Activated naive CD4-positive, alpha-beta T cell treated with anti-CD3 and anti-CD28 coated beads, Interleukin-2, amount 50 U/mL, for 72 hours (primary cell): ENCODE measurements around the gene DGKB. TPM values are rescaled to one million over a fixed set of nuclear protein-coding genes. Genes with fewer than 3 reads are reported as not detected.

Experiments used
- ATAC-seq, 2 donors: fragments of 150-1000 bp; cut with Tn5 transposase; 2 replicates each; pipeline ENCODE4 v1.10.0; 2021; ENCODE audit warnings: mild to moderate bottlenecking in 2 of 2, moderate library complexity in 2 of 2
- DNase-seq, 2 donors: peaks; one replicate each; pipeline ENCODE4 v3.0.0; 2021 to 2022; ENCODE audit warnings: low spot score in 2 of 2
- H3K27ac Mint-ChIP-seq, 2 donors: one replicate each; pipeline ENCODE4 v1.8.0; 2022; ENCODE audit warnings: mild to moderate bottlenecking in 2 of 2, mixed read lengths in 2 of 2
- H3K36me3 Mint-ChIP-seq, 2 donors: one replicate each; pipeline ENCODE4 v1.8.0; 2022; ENCODE audit warnings: mixed read lengths in 2 of 2
- H3K9me3 Mint-ChIP-seq, 2 donors: one replicate each; pipeline ENCODE4 v1.8.0; 2022; ENCODE audit warnings: mixed read lengths in 2 of 2
- total RNA-seq, 2 donors: library from RNA; stranded (reverse); gene quantifications; one replicate each; pipeline ENCODE4 v1.2.3, GENCODE V29; 2022

The DGKB gene
- total RNA-seq, 2 donors from 2014 or later: not detected

DNA sequence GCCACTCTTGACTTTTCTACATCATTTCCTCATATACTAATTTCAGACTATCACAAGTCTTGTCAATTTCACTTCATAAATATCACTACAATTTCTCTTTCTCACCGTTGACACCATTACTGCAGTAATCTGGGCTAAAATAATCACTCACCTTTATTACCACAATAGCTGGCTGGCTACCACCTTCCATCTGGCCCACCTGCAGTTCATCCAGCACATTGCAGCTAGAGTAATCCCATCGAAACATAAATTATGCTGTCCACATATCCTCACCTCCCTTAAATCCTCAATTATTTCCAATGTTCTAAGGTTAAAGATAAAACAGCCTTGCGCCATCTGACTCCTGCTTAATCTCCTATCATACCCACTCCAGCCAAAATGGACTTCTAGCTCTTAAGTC, 16.0 kb downstream of the DGKB start:
- DNase-seq (no peak), ATAC-seq (no peak)
- Mint-ChIP-seq H3K36me3 (no peaks in the 10 kb centered on the region), H3K27ac (no peak overlapping the region), H3K9me3 (peaks cover 0 to 10% of the 10 kb centered on the region in 2 donors)

DNA sequence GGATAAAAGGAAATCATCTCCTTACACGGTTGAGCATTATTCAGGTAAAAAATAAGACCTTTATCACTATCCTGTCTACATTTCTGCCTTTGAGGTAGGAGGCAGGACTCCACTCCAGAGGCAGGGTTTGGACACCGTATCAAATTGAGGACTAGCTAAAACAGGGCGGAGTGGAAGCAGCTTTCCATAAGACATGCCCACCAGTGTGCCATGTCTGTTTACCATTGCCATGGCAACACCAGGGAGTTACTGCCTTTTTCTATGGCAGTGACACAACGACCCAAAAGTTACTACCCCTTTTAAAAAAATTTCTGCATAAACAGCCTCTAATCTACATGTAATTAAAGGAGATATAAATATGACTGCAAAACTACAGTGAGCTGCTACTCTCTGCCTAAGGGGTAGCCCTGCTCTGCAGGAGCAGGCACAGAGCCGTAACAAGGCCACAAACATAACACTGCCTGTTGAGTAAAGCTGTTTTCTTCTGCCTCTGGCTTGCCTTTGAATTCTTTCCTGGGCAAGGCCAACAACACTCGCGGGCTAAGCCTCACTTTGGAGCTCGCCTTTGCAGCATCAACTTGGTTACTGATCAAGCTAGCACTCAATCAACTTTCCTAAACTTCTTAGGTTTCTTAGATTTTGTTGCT, 26.5 kb downstream of the DGKB start:
- no peak for DNase-seq
- no peaks in the 10 kb centered on the region for H3K36me3 Mint-ChIP-seq
- H3K27ac Mint-ChIP-seq: no peak overlapping the region
- ATAC-seq: no peak
- peaks cover 0 to 4% of the 10 kb centered on the region in 2 donors for H3K9me3 Mint-ChIP-seq

DNA sequence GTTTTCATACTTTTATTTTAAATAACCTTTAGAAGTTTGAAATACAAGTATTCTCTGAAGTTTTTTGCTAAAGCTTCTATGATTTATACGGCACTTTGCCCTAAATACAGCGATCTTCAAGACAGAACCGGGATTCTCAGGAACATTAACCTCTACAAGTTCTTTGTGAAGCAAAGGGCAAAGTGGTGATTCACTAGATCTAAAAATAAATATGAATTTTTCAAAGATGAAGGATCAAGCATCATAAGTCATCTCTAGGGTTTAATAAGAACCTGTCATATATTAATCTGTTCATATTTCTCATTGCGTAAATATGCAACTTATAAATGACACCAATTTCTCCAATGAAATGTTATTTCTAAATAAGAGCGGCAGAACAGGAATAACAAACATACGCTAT, 30.7 kb downstream of the DGKB start:
- DNase-seq (no peak), ATAC-seq (no peak)
- Mint-ChIP-seq H3K27ac (no peak overlapping the region), H3K9me3 (no peaks in the 10 kb centered on the region), H3K36me3 (no peaks in the 10 kb centered on the region)

DNA sequence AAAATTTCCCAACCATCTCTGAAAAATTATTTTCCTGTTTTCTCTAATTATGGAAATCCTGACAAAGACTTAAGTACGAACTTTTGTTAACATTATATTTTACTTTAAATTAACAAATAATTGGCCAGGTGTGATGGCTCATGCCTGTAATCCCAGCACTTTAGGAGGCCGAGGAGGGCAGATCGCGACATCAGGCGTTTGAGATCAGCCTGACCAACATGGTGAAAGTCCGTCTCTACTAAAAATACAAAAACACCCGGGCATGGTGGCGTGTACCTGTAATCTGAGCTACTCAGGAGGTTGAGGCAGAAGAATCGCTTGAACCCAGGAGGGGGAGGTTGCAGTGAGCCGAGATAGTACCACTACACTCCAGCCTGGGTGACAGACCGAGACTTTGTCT, 32.2 kb downstream of the DGKB start:
- Mint-ChIP-seq H3K36me3 (no peaks in the 10 kb centered on the region), H3K9me3 (no peaks in the 10 kb centered on the region), H3K27ac (no peak overlapping the region)
- DNase-seq (no peak), ATAC-seq (no peak)

DNA sequence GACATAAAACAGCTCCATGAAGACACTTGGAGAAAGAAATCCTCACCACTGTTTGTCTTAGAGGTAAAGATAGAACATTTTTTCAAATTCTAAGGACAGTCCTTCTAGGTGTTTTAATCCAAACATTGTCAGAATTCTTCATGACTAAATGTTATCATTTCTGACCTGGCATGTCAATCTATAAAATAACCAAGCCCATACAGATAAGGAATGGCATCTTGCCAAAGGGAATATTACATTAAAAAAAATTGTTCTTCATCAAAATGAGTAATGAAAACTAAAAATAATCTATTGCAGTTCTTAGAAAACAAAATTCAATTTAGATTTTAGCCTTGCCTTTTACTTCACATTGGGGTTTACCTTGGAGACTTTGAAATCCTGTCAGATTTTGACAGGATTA, 33.6 kb downstream of the DGKB start:
- Mint-ChIP-seq H3K36me3 (no peaks in the 10 kb centered on the region), H3K27ac (no peak overlapping the region), H3K9me3 (peaks cover 0 to 5% of the 10 kb centered on the region in 2 donors)
- no peak for DNase-seq
- ATAC-seq: no peak

DNA sequence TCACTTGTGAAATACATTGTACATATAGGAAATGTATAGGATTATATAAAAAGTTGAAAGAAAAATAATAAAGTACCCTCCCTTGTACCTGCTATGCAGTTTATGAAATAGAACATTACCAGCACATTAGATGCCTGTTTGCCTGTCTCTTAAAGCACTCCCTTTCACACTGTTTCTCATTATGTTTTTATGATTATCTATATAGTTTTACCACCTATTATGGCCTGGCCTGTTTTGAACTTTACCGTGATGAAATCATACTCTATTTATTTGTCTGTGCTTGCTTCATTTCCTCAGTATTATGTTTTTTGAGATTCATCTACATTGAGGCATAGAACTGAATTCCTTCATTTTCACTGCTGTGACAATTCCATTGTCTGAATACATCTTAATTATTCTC, 41.1 kb downstream of the DGKB start:
- Mint-ChIP-seq H3K9me3 (peaks cover 0 to 5% of the 10 kb centered on the region in 2 donors), H3K36me3 (no peaks in the 10 kb centered on the region), H3K27ac (no peak overlapping the region)
- no peak for ATAC-seq
- no peak for DNase-seq

DNA sequence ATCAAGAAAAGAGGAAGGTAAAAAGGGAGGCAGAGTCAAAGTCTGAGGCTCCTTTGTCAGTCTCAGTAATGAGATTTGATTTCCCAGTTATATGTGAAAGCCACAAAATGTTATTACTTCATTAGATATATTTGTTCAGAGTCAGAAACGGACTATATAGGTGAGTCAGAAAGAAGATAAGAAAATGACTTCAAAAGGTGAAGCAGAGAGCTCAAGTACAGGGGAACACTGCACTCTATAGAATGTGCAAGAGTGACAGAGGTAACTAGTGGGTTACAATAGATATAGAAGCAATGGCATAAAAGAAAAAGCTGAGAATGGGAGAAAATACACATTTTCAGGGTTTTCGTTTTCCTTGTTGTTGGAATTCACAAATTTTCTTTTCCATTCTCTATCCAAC, 43.3 kb downstream of the DGKB start:
- H3K27ac Mint-ChIP-seq: no peak overlapping the region
- no peak for ATAC-seq
- no peak for DNase-seq
- no peaks in the 10 kb centered on the region for H3K36me3 Mint-ChIP-seq
- no peaks in the 10 kb centered on the region for H3K9me3 Mint-ChIP-seq

DNA sequence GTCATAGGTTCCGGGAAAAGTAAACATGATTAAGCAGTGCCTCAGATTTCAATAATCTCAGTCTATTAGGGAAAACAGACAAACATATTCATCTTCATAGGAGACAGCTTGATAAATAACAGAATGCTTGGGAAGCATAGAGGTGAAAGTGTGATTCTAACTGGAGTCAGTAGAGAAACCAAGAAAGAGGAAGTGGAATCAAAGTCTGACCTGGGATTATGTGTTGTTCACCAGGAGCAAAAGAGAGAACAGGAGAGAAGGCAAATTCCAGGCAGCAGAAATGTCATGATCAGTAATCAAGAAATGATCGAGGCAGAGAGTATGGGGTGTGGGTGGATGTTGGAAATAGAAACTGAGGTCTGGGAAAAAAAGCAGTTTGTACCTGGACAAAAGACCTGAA, 43.7 kb downstream of the DGKB start:
- ATAC-seq: no peak
- no peak for DNase-seq
- H3K27ac Mint-ChIP-seq: no peak overlapping the region
- no peaks in the 10 kb centered on the region for H3K9me3 Mint-ChIP-seq
- no peaks in the 10 kb centered on the region for H3K36me3 Mint-ChIP-seq

DNA sequence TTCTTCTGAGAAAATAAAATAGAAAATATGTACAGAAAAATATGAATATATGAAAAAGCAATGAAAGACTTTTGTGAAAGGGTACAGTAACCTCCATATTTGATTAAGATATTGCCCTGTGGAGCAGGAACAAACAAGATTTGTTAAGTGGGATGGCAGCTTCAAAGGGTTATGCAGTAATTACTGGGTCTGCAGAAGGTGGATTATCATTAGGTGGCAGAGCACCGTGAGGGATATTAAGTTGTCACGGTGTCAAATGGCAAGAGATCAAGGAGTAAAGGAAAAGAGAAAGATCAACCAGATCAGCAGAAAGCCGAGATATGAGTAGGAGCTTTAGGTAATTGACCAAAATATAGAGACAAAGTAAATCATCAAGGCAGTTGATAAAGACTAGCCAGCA, 44.1 kb downstream of the DGKB start:
- ATAC-seq (no peak), DNase-seq (no peak)
- no peaks in the 10 kb centered on the region for H3K36me3 Mint-ChIP-seq
- no peak overlapping the region for H3K27ac Mint-ChIP-seq
- H3K9me3 Mint-ChIP-seq: no peaks in the 10 kb centered on the region

DNA sequence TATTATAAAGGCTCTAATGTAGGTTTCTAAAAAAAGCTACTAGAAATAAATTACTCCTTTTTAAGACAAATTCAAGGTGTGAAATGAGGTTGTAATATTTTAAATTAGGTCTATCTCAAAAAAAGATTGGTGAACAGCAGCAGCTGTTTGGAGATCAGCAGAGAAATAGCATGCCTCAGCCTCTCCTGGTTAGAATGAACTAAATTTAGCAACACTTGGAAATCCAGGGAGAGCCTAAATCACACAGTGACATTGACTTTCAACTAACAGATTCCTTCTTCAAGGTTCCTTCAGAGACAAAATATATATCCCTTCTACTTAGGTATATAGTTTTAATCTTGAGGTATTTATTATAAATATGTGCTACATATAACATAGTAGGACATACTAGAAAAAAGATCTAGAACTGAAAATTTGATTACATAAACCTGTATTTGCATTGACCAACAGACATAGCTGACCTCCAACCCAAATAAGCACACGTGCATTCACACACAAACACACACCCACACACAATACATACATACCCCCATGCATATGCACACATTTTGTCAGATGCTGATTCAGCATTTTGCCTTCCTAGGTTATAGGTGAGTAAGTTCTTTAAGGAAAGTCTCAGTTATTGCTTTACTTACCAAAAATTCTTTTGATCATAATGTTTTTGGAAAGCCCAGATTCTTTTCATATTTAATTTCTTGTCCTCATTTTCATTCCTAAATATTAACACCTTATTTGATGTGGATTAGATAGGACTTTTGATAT, 47.3 kb downstream of the DGKB start:
- H3K27ac Mint-ChIP-seq: no peak overlapping the region
- ATAC-seq (no peak), DNase-seq (no peak)
- H3K9me3 Mint-ChIP-seq: peaks cover 2 to 5% of the 10 kb centered on the region in 2 donors
- H3K36me3 Mint-ChIP-seq: no peaks in the 10 kb centered on the region

DNA sequence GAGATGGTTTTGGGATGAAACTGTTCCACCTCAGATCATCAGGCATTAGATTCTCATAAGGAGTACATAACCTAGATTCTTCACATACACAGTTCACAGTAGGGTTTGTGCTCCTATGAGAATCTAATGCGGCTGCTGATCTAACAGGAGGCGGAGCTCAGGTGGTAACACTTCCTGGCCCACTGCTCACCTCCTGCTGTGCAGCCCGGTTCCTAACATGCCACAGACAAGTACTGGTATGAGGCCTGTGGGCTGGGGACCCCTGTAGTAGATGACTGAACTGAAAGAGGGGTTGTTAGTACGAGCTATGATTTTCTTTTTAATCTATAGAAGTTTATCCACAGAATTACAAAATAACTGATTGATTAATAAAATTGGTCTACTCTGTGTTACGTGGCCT, 48.1 kb downstream of the DGKB start:
- DNase-seq (no peak), ATAC-seq (no peak)
- Mint-ChIP-seq H3K27ac (no peak overlapping the region), H3K9me3 (peaks cover 5 to 10% of the 10 kb centered on the region in 2 donors), H3K36me3 (no peaks in the 10 kb centered on the region)

DNA sequence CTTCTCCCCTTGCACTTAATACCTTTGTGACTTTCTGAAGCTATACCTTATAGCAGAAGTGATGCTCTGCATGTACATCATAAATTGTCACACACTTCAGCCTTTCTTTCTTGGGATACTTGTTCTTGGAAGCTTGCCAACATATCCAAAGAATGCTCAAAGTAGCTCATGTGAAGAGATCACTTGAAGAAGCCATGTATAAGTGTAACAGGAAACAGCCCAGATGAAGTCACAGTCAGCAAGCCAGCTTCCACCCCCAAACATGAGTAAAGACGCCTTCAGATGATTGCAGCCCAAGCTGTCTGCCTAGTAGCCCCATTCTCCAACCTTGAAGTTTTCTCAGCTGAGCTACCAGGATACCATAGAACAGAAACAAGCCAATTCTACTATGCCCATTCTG, 50.9 kb downstream of the DGKB start:
- no peak for DNase-seq
- H3K27ac Mint-ChIP-seq: no peak overlapping the region
- no peak for ATAC-seq
- peaks cover 0 to under 1% of the 10 kb centered on the region in 2 donors for H3K36me3 Mint-ChIP-seq
- H3K9me3 Mint-ChIP-seq: peaks cover 7 to 13% of the 10 kb centered on the region in 2 donors

DNA sequence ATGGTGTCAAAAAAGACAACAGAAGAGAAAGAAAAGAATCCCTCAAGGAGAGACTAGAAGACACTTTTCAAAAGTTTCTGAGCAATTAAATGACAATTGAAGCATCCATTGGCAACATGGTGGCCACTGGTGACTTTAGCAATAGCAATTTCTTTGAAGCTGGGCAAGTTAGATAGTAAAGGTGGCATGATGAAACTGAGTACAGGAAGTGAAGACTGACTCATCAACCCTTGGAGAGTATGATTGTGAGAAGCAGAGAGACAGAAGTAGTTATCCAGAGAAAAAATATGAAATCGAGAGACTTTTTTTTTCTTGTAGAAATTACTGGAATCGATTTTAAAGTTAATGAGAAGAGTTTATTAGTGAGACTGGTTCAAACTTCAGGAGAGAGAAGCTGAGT, 52.5 kb downstream of the DGKB start:
- no peak overlapping the region for H3K27ac Mint-ChIP-seq
- DNase-seq (no peak), ATAC-seq (no peak)
- H3K36me3 Mint-ChIP-seq: peaks cover 0 to 7% of the 10 kb centered on the region in 2 donors
- peaks cover 13 to 19% of the 10 kb centered on the region in 2 donors for H3K9me3 Mint-ChIP-seq

DNA sequence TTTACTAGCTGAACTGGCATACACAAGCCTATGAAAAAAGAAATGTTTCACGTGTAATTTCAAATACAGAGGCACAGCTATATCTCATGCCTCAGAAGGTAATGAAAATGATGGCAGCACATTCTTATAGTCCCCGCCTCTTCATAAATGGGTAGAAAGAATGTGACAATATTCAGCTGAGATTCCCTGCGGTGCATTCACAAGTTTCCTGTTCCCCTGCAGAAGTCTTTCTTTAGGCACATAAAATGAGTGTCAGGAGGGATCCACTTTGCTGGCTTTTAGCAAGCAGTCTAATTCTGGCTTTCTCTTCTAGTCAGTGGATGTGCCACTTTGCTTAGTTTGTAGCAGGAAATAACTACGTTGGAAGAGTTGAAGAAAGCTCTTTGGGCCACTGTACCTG, 56.1 kb downstream of the DGKB start:
- Mint-ChIP-seq H3K36me3 (peaks cover 0 to 7% of the 10 kb centered on the region in 2 donors), H3K27ac (no peak overlapping the region), H3K9me3 (peaks cover 9 to 19% of the 10 kb centered on the region in 2 donors)
- ATAC-seq (no peak), DNase-seq (no peak)

DNA sequence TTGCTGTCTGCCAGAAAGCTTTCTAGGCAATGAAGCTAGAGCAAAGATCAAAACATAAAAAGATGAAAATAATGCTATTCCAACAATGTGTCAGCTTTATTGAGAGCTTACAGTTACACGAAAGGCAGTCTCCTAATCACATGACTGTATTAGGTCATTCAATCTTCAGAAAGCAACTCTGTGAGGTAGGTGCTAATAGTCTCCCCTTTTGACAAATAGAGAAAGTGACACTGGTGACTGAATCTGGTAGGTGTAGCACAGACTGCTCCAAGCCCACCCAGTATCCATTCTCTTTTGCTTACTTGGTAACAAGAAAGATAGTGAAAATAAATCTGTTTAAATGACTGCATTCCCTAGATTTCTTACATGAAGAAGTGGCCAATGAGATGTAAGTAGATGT, 58.8 kb downstream of the DGKB start:
- H3K9me3 Mint-ChIP-seq: peaks cover 12 to 21% of the 10 kb centered on the region in 2 donors
- DNase-seq (no peak), ATAC-seq (no peak)
- peaks cover 0 to 7% of the 10 kb centered on the region in 2 donors for H3K36me3 Mint-ChIP-seq
- H3K27ac Mint-ChIP-seq: no peak overlapping the region

DNA sequence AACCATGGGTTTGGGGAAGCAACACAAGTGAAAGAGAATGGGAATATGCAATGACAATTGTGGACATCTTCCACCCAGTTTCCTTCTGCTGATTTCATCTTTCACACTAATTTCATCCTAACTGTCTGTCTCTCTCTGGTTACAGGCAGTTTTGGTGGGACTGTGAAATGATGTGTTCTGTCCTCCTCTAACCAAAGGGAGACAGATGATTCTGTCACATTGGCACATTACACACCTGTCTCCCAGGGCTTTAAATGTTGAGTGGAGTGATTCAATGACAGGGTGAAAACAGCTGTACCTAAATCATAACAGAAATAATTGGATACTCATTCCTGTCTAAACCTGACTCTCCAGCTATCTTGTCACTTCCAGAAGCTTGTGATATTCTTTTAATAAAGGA, 60.0 kb downstream of the DGKB start:
- Mint-ChIP-seq H3K9me3 (peaks cover 17 to 25% of the 10 kb centered on the region in 2 donors), H3K27ac (no peak overlapping the region), H3K36me3 (peaks cover 0 to 7% of the 10 kb centered on the region in 2 donors)
- no peak for ATAC-seq
- DNase-seq: no peak

DNA sequence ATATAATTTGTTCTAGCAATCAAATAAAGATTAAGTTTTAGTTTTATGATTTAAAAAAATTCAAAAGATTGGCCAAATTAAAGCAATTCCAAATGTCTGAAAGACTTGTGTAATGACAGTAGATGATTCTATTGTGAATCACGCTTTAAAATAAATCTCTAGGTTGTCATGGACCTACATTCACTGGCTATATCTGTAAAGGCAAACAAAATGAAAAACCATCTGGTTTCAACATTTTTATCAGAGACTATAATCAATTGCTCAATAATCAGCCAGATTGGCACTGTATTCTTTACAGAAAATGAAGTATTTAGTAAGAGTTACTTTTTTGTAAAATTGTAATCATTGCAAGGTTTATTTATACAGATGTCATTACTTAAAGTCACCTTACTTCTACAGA, 60.7 kb downstream of the DGKB start:
- DNase-seq (no peak), ATAC-seq (no peak)
- no peak overlapping the region for H3K27ac Mint-ChIP-seq
- H3K36me3 Mint-ChIP-seq: peaks cover 0 to 7% of the 10 kb centered on the region in 2 donors
- H3K9me3 Mint-ChIP-seq: peaks cover 17 to 25% of the 10 kb centered on the region in 2 donors

DNA sequence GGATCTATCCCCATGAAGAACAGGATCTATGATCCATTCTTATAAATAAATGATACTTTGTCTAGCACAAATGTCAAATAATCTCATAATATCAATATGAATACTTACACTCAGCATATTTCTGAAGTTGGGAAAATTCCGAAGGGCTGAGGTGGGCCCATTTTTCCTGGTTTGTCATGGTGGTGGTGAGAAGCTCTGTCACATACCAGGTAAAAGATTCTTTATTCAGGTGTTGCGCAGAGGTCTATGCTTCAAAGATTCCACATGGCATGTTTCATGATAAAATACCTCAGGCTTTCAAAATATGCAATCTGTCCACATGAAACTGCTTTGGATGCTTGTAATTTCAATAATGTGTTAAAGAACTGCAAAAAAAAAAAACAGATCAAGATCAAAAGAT, 61.5 kb downstream of the DGKB start:
- peaks cover 0 to 2% of the 10 kb centered on the region in 2 donors for H3K36me3 Mint-ChIP-seq
- no peak for DNase-seq
- ATAC-seq: no peak
- no peak overlapping the region for H3K27ac Mint-ChIP-seq
- H3K9me3 Mint-ChIP-seq: peaks cover 10 to 18% of the 10 kb centered on the region in 2 donors
